ENCODE results near the gene CXorf65. TPM values are rescaled to one million over a fixed set of nuclear protein-coding genes. Genes with fewer than 3 reads are reported as not detected.

The CXorf65 gene
- total RNA-seq = not detected in 2 replicates

GRCh38 chrX:71106427-71106826, at the start of gene CXorf65:
Gene CXorf65 (minus strand): TSS chrX:71106740. CDS start chrX:71106556, 184 bp downstream.

GRCh38 chrX:71144651-71145050, 38.1 kb upstream of the CXorf65 start, which contains the start of gene NLGN3:
Gene NLGN3 (plus strand): TSS chrX:71144841. CDS start chrX:71147750, 2,909 bp downstream.

GRCh38 chrX:71118032-71118984, 11.8 kb upstream of the CXorf65 start, which contains the start of gene MED12:
Gene MED12 (plus strand): TSS chrX:71118596. CDS start chrX:71118755, 159 bp downstream.

GRCh38 chrX:71111141-71111843, 4.8 kb upstream of the CXorf65 start, which contains the start of gene IL2RG:
Gene IL2RG (minus strand): TSS chrX:71111577. CDS start chrX:71111539, 38 bp downstream.

GRCh38 chrX:71095555-71095980, 11.0 kb downstream of the CXorf65 start, which contains the start of gene FOXO4:
Gene FOXO4 (plus strand): TSS chrX:71095851. CDS start chrX:71096529, 678 bp downstream.

GRCh38 chrX:71068044-71068918, 38.3 kb downstream of the CXorf65 start, which contains the start of gene SNX12:
Gene SNX12 (minus strand): TSS chrX:71068334. CDS start chrX:71068306, 28 bp downstream.

Other genes with a start within 250 kb of the CXorf65 start
- gene TEX11, start 198.0 kb downstream of the CXorf65 start, total RNA-seq = not detected in 2 replicates
- not detected in 2 replicates for gene SLC7A3, start 175.6 kb downstream of the CXorf65 start, total RNA-seq
- gene SNX12, start 38.4 kb downstream of the CXorf65 start, total RNA-seq = 55.8 and 69.5 TPM in 2 replicates
- 2.6 and 3.5 TPM in 2 replicates for gene FOXO4, start 10.9 kb downstream of the CXorf65 start, total RNA-seq
- gene IL2RG, start 4.8 kb upstream of the CXorf65 start, total RNA-seq = not detected in 2 replicates
- gene MED12, start 11.9 kb upstream of the CXorf65 start, total RNA-seq = 15.9 and 21.1 TPM in 2 replicates
- not detected in 2 replicates for gene NLGN3, start 38.1 kb upstream of the CXorf65 start, total RNA-seq
- gene GJB1, start 116.5 kb upstream of the CXorf65 start, total RNA-seq = not detected in 2 replicates
- 14.1 and 16.7 TPM in 2 replicates for gene ZMYM3, start 147.4 kb upstream of the CXorf65 start, total RNA-seq
- 307 and 375 TPM in 2 replicates for gene NONO, start 176.9 kb upstream of the CXorf65 start, total RNA-seq
- gene ITGB1BP2, start 195.0 kb upstream of the CXorf65 start, total RNA-seq = 0.71 and 1.2 TPM in 2 replicates

All from myometrial cell (primary cell).